Stimulated activated CD4-positive, alpha-beta T cell treated with anti-CD3 and anti-CD28 coated beads, Interleukin-2, amount 100 ng/mL, for 48 hours (primary cell): ENCODE results near the gene NDUFS3.

ENCODE experiments used
- DNase-seq, 2 donors: peaks; one replicate each; pipeline ENCODE4 v3.0.0-alpha.2; 2020

Gene NDUFS3

DNA sequence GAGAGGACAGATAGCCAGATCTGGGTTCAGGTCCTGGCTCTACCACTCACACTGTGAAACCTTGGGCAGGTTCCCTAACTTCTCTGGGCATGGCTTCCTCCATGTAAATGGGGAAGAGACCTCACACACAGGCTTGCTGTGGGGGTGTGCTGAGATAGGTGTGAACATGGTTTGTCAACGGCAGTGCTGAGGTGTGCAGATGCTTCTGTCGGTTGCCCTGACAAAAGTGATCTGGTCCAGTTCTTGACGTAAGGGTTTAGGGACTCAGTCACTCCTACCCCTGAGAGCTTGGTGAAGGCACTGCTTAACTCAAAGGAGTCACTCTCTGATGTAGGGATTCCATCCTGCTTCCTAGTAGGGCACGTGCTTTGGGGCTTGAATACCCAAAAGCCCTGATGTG lies 13.4 kb downstream of the NDUFS3 start:
- DNase-seq, result no peak

- DNase-seq, result no peak
Observed at GRCh38 chr11:47592970-47593369, 14.1 kb downstream of the NDUFS3 start.

- no peak for DNase-seq
Observed at GRCh38 chr11:47593492-47593933, 14.6 kb downstream of the NDUFS3 start.

- DNase-seq, result no peak
Observed at GRCh38 chr11:47593934-47594855, 15.3 kb downstream of the NDUFS3 start, which contains the start of gene C1QTNF4. Gene C1QTNF4 (minus strand): TSS chr11:47594411. CDS start chr11:47590810, 3,601 bp downstream.

- DNase-seq, result no peak
Observed at GRCh38 chr11:47595029-47595428, 16.2 kb downstream of the NDUFS3 start.

- DNase-seq, result no peak
Observed at GRCh38 chr11:47595967-47596366, 17.1 kb downstream of the NDUFS3 start.

- DNase-seq, result no peak
Observed at GRCh38 chr11:47599902-47600301, 21.0 kb downstream of the NDUFS3 start.

GRCh38 chr11:47603295-47603694 lies 24.4 kb downstream of the NDUFS3 start:
- no peak for DNase-seq

DNA sequence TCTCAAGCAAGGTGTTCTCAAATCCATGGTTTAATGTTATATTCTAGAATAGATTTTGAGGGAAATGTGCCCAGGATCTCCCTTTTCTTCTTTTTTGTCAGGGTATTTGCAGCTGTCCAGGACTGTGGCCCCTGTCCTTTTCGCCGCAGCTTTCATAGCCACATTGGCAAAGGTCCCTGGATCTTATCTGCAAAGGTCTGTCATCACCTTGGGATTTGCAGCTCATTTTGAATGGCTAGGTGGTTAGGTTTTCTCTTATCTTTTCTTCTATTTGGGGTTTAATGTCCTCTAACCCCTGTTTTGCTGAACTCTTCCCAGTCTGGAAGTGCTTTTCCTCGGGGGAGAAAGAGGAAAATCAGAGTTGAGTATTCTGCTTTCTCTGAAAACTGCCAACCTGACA lies 27.0 kb downstream of the NDUFS3 start:
- DNase-seq, result no peak

DNA sequence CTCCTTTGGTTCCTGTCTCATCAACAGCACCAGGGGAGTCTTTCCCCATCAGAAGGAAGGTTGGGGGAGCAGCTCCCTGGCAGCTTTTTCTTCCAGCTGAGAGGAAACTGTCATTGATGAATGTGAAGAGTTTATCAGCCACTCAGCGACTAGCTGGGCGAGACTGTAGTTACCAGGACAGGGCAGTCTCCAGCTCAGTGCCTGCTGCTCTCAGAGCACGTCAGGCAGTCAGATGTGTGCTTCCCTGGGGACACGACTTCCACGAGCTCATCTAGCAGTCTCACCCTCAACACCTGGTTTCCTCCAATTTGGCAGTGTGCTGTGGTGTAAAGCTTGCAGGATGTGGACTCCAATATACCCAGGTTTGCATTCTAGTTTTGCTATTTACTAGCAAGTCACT lies 27.9 kb downstream of the NDUFS3 start:
- no peak for DNase-seq

- DNase-seq, result no peak
Observed at GRCh38 chr11:47607380-47607779, 28.5 kb downstream of the NDUFS3 start.

GRCh38 chr11:47609675-47610074 lies 30.8 kb downstream of the NDUFS3 start:
- no peak for DNase-seq

- no peak for DNase-seq
Observed at GRCh38 chr11:47611348-47611794, 32.5 kb downstream of the NDUFS3 start.

DNA sequence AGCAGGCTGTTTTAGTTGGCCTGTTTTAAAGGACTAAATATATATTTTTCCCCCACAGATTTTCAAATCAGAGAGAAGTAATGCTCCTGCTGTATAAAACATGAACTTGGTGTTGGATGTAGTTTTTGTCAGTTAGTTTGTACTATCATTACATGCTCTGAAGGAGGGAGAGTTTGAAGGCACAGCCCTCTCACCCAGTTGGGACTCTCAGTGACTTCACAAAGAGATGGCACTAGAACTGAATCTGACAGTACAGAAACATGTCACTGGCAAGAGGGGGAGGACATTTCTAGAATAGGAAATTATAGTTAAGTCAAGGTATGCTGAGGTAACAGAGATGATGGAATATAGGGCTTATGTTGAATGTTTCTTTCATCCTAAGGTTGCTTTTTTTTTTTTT lies 36.4 kb downstream of the NDUFS3 start:
- DNase-seq, result no peak

DNA sequence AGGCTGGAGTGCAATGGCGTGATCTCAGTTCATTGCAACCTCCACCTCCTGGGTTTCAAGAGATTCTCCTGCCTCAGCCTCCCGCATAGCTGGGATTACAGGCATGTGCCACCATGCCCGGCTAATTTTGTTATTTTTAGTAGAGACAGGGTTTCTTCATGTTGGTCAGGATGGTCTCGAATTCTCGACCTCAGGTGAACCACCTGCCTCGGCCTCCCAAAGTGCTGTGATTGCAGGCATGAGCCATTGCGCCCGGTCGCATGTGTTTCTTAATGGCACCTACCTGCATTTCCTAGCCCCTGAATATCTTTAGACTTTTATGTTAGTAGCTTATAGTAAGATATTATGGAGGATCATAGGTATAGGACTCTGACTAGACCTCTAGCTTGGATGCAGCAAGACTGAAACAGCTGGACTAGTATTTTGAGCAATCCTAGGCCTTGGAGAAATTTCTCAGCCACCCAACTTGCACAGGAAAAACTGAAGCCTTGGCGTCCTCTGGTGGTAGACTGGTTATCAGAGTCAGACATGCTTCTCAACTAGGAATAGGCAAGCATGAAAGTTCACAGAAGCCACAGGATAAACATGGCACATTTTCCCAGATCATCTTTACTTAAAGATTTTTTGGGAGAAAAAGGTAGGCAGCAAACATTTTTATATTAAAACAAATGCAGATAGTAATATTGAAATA lies 38.0 kb downstream of the NDUFS3 start:
- no peak for DNase-seq

- no peak for DNase-seq
Observed at GRCh38 chr11:47617417-47617809, 38.5 kb downstream of the NDUFS3 start.

GRCh38 chr11:47620836-47621378 lies 42.0 kb downstream of the NDUFS3 start:
- DNase-seq, result no peak

DNA sequence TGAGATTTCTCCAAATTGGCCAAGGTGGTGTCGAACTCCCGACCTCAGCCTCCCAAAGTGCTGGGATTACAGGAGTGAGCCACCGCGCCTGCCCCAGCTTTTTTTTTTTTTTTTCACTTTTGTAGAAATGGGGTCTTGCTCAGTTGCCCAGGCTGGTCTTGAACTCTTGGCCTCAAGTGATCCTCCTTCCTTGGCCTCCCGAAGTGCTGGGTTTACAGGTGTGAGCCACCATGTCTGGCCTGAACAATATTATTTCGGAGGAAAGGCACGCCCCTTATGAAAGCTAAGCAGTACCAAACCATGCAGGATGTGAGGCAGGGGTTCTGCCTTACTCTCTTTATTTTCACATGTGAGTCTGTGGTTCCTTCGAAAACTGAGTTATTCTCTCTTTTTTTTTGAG lies 47.4 kb downstream of the NDUFS3 start:
- no peak for DNase-seq

DNA sequence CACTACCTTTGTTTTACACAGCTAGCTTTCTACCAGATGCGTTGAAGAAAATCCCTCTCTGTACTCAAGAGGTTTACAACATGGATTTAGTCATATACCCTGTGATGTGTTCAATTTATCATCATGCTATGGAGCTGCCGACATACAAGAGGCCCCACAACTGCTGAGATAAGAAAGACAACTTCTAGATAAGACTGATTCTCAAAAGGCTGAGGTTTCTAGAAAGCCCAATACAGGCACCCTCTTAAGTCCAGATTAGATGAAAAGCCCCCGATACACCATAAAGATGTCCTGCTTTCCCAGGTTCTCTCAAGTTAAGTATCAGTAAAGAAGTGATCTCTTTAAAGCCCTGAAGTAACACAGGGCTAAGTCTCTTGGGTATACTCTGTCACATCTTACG lies 49.2 kb downstream of the NDUFS3 start:
- no peak for DNase-seq

GRCh38 chr11:47631473-47631872 lies 52.6 kb downstream of the NDUFS3 start:
- no peak for DNase-seq
